ENCODE results near the gene PLA2G2E.

Gene PLA2G2E, protein sequence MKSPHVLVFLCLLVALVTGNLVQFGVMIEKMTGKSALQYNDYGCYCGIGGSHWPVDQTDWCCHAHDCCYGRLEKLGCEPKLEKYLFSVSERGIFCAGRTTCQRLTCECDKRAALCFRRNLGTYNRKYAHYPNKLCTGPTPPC

GRCh38 chr1:19923137-19923952, at the start of gene PLA2G2E:
Gene PLA2G2E, minus strand, starts transcription at chr1:19923617. Its CDS starts 58 bp downstream, at chr1:19923559.
- DNase-seq (ENCODE audit: low read depth) = no peak

DNA sequence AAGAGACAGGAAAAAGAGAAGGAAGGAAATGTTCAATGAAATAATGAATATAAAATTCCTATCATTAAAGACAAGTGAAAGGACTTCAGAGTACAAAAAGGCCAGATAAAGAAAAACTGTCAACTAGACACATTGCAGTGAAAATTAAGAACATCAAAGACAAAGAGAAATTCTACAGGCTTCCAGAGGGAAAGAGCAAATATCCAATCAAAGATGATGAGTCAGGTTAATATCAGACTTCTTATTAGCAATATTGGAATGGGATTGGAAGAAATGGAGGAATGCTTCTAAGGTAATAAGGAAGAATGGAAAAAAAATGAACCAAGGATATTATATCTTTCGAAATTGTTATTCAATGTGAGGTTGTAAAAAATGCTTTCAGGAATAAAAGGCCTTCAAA, 48.2 kb upstream of the PLA2G2E start:
- DNase-seq (ENCODE audit: low read depth) = no peak

- DNase-seq (ENCODE audit: low read depth) = no peak
Measured at GRCh38 chr1:19969898-19970660, 46.7 kb upstream of the PLA2G2E start.

- no peak for DNase-seq (ENCODE audit: low read depth)
Measured at GRCh38 chr1:19967808-19968207, 44.4 kb upstream of the PLA2G2E start.

GRCh38 chr1:19964542-19964941, 41.1 kb upstream of the PLA2G2E start:
- no peak for DNase-seq (ENCODE audit: low read depth)

DNA sequence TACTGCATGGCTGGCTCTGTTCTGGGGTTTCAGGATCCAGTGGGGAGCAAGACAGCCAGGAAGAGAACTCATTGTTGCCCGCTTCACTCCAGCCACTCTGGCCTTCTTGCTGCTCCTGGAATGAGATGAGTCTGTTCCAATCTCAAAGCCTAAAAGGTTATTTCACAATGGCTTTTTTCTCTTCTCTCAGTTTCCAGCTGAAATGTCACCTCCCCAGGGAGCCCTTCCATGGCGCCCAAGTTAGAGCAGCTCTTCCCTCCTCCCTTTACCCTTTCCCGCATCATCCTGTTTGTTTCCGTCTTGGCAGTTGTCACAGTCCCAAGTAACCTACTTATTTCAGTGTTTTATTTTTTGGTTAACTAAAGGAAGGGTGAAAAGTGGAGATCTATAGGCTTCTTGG, 40.2 kb upstream of the PLA2G2E start:
- no peak for DNase-seq (ENCODE audit: low read depth)

DNA sequence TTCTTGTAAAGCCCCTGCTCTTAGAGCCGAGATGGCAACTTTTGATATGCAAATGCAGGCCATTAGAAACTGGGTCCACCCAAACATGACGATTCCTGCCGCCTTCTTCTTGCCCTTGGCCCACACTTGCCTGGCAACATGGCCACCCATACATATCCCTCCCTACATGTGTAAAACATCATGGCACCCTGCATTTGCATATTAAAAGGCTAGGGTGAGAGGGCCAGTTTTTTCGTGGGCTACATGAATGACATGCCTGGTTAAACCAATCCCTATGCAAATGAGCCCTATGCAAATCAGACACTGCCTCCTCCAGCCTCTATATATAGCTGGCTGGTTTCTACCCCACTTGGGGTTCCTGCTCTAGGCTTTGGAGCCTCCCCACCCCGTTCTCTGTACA, 37.2 kb upstream of the PLA2G2E start:
- no peak for DNase-seq (ENCODE audit: low read depth)

- no peak for DNase-seq (ENCODE audit: low read depth)
Measured at GRCh38 chr1:19957779-19958178, 34.4 kb upstream of the PLA2G2E start.

GRCh38 chr1:19955534-19956170, 32.2 kb upstream of the PLA2G2E start:
- no peak for DNase-seq (ENCODE audit: low read depth)

GRCh38 chr1:19954059-19954458, 30.6 kb upstream of the PLA2G2E start:
- DNase-seq (ENCODE audit: low read depth) = no peak

DNA sequence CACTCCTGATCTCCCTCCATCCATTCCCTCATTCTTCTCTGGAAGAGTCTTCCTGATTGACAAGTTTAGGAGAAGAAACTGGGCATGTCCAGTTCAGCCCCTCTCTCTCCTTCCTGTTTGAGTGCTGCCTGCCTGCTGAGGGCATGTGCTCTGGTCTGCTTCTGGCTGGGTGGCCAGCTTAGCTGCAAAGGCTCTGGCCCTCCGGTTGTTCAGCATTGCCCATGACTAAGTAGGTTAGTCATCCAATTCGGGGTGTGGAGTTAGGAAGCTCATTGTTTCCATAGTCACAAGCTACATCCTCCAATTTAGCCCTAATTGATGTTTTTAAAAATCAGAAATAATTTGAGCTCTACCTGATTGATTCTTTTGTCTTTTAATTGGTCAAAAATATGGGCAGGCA, 25.6 kb upstream of the PLA2G2E start:
- DNase-seq (ENCODE audit: low read depth) = no peak

GRCh38 chr1:19946971-19947370, 23.6 kb upstream of the PLA2G2E start:
- DNase-seq (ENCODE audit: low read depth) = no peak

DNA sequence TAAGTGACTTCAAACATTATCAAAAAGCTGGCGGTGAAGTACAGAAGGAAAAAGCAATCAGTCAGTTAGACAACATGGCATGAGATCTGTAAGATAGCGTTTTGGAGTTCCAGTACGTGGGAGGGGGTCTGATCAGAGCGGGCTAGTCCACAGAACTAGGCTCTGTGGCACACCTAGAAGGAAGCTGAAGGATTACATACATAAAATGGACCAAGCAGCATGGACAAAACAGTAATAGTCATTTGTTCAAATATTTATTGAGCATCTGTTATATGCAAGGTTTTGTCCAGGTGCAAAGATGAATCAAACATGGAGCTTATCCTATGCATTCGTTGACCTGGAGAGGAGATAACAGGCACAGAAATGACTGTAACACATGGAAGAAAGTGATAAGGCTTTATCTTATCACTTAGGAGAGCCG, 22.9 kb upstream of the PLA2G2E start:
- no peak for DNase-seq (ENCODE audit: low read depth)

- DNase-seq (ENCODE audit: low read depth) = no peak
Measured at GRCh38 chr1:19945914-19946313, 22.5 kb upstream of the PLA2G2E start.

DNA sequence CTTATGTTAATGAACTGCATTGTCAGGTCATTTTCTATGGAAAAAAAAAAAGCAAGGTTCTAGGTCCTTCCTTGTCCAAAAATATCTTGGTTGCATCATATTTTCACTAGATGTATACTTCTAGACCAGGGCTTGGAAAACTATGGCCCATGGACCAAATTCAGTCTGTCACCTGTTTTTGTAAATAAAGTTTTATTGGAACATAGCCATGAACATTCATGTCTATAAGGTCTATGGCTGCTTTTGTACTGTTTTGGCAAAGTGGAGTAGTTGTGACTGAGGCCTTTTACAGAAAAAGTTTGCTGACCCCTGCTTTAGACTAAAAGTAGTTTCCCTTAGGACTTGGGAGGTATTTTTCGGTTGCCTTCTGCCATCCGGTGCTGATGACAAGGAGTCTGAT, 19.2 kb upstream of the PLA2G2E start:
- DNase-seq (ENCODE audit: low read depth) = no peak

GRCh38 chr1:19942088-19942487, 18.7 kb upstream of the PLA2G2E start:
- no peak for DNase-seq (ENCODE audit: low read depth)

DNA sequence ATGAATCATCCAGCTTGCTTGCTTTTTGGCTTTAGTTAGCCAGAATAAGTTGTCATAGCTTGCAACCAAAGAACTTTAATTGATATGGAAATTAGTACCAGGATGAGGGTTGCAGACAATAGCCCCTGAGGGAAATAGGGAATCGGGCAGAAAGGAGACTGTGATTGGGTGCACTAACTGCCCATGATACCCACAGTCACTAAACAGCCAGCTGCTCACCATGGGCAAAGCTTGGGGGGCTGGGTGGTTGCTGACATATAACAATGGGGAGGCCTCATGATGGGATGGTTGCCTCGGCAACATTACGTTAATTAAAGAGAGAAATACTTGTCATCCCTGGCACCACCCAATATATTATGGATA, 17.8 kb upstream of the PLA2G2E start:
- no peak for DNase-seq (ENCODE audit: low read depth)

- no peak for DNase-seq (ENCODE audit: low read depth)
Measured at GRCh38 chr1:19940486-19941205, 17.2 kb upstream of the PLA2G2E start.

DNA sequence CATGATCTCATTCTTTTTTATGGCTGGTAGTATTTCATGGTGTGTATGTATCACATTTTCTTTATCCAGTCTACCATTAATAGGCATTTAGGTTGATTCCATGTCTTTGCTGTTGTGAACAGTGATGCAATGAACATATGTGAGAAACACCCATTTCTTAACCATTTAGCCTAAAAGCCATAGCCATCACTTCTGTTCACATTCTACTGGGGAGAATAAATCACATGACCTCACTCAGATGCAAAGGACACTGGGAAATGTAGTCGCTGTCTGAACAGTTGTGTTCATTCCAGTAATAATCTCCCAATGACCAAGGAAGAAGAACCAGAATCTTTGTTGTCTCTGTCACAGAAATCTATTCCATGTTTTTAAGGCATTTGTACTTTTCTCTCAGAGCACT, 15.1 kb upstream of the PLA2G2E start:
- DNase-seq (ENCODE audit: low read depth) = no peak

DNA sequence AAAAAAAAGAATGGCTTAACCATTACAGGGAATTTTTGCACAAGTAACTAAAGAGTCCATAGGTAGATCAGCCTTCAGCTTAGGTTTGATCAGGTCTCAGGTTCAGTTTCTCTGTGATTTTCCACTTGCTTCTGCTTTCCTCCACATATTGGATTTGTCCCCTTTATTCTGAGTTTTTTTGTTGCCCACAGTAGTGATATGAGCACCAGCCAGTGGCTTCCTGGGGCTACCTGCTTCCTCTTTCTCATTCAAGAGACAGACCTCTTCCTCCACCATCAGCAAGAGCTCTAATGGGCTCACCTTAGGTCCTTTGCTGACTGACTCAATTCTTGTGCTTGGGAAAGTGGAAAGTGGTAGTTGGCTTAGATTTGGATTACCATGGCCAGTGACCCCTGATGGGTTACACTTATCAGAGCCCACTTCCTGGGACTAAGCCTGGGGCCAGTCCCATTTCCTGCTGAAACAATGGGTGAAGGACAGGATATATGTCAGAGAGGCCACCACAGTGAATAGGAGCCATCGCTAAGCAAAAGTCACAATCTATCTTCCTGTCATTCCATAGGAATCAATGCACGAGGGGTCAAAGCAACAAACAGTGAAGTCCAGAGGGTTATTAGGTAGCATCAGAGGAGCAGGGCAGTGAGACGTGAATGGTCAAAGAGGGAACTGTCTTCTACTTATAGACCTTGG, 12.8 kb upstream of the PLA2G2E start:
- no peak for DNase-seq (ENCODE audit: low read depth)

DNA sequence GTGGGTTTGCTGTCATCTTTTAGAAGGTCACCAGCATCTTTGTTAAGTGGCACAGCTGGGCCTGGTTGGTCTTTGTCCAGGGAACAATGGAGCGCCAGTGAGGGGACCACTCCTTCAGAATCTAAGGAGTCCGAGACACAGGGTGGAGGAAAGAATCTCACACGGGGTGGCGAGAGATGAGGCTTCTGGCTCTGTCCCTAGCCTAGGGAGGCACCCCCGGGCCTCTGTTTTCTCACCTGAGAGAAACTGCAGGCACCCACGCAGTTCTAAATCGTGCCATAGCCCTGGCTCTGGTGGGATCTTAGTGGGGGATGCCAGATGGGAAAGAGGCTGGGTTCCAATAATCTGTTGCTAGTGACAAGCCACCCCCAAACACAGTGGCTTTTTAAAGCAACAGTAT, 10.9 kb upstream of the PLA2G2E start:
- no peak for DNase-seq (ENCODE audit: low read depth)
